ENCODE data around the gene HSPA12B.
A peak's percentile ranks its signal among the peaks of the same experiment; 100 is the strongest.

HSPA12B gene

DNA sequence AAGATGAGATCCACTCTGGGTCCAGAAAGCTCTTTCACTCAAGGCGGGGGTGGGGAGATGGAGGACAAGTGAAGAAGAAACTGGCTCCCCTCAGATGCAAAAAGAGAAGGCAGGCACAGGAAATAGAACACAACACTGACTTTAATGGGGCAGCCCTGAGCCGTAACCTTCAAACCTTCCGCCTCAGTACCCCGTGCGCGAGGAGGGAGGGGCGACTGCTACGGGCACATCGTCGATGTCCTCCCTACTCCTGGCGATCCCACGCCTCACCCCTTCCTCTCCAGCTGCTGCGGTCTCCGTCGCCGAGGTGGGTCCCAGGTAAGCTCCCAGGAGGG, 44.9 kb downstream of the HSPA12B start:
- H3K27me3 ChIP-seq (ENCODE audit: control insufficient read depth, insufficient read depth, low read length), result no peaks in the 10 kb centered on the region
- H3K4me1 ChIP-seq, result peaks cover 11% of the 10 kb centered on the region
- H3K4me3 ChIP-seq (ENCODE audit: low read depth, low read length), result peak overlapping the region; percentile 60
- peak overlapping the region; percentile 86 for H3K4me2 ChIP-seq (ENCODE audit: low read length)
- no peaks in the 10 kb centered on the region for H3K79me2 ChIP-seq
- TF ChIP-seq, protein P1, sequence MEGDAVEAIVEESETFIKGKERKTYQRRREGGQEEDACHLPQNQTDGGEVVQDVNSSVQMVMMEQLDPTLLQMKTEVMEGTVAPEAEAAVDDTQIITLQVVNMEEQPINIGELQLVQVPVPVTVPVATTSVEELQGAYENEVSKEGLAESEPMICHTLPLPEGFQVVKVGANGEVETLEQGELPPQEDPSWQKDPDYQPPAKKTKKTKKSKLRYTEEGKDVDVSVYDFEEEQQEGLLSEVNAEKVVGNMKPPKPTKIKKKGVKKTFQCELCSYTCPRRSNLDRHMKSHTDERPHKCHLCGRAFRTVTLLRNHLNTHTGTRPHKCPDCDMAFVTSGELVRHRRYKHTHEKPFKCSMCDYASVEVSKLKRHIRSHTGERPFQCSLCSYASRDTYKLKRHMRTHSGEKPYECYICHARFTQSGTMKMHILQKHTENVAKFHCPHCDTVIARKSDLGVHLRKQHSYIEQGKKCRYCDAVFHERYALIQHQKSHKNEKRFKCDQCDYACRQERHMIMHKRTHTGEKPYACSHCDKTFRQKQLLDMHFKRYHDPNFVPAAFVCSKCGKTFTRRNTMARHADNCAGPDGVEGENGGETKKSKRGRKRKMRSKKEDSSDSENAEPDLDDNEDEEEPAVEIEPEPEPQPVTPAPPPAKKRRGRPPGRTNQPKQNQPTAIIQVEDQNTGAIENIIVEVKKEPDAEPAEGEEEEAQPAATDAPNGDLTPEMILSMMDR (IDR thresholded peaks at IDR 0.05), result no peak
- no peaks in the 10 kb centered on the region for H3K36me3 ChIP-seq (ENCODE audit: control insufficient read depth, insufficient read depth, low read length)
- peak overlapping the region; percentile 27 for H3K27ac ChIP-seq
- no peaks in the 10 kb centered on the region for H3K9me3 ChIP-seq (ENCODE audit: control insufficient read depth, low read length)
- peak overlapping the region; percentile 99 for H2AFZ ChIP-seq
- H3K9ac ChIP-seq, result no peak overlapping the region

DNA sequence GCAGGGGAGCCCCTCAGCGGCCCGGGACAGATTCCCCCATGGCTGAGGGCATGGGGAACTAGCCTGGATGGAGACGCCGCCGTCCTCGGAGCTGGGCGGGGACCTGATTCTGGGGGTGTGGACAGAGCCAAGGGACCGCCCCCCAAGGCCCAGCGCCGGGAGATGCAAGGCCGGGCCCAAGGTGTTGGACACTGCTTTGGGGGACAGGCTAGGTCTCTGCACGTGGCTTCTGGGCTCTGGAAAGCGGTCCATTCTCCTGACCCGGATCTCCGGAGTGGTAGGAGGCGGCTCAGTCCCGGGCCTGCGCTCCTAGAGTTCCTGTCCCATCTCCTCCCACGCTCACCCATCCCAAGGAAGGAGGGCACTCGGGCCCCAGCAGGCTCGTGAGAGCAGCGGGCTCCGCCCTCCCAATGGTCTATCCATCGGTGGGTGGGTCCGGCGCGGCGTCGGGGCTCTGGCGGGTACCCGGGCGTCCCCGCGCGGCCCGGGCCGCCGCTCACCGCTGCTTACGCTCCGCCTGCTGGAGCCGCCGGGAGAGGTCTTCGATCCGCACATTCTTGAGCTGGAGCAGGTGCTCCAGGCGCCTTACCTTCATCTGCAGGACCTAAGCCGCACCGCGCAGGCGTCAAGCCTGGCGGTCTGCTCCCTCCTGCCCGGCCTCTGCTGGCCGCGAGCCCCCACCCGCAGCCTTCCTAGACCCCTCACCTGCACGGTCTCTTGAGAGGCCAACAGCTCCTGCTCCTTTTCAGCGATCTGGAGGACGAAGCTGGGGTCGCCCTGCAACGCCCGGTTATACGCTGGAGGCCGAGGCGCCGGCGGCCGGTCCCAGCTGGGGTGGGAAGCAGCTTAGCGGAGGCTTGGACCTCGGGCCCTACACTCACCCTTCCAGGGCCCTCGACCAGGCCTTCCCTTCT, 45.5 kb downstream of the HSPA12B start:
- Histone ChIP-seq H3K9ac (no peak overlapping the region), H2AFZ (peak overlapping the region; percentile 99)
- TF ChIP-seq, protein P1 (IDR thresholded peaks at IDR 0.05), result peak; percentile 12

DNA sequence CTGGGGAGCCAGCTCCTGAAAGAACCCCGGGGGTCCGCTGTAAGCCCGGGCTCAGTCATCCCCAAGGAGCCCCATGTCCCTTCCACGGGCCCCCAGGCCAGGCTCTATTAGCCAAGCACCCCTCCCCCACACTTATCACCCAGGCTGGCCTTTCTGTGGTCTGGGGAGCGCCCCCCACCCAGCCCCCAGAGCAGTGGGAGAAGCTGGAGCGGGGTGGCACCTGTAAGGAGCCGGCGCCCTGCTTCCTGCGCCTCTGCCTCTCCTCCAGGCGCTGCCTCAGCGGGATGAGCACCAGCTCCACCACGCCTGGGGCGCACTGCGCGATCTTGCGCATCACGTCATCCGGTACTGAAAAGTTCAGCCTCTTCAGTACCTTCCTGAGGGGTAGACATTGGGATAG, 46.5 kb downstream of the HSPA12B start:
- no peaks in the 10 kb centered on the region for H3K79me2 ChIP-seq
- H3K4me3 ChIP-seq (ENCODE audit: low read depth, low read length), result no peak overlapping the region
- TF ChIP-seq, protein P1 (IDR thresholded peaks at IDR 0.05), result no peak
- no peaks in the 10 kb centered on the region for H3K9me3 ChIP-seq (ENCODE audit: control insufficient read depth, low read length)
- H3K27me3 ChIP-seq (ENCODE audit: control insufficient read depth, insufficient read depth, low read length), result no peaks in the 10 kb centered on the region
- H3K4me2 ChIP-seq (ENCODE audit: low read length), result no peak overlapping the region
- H3K36me3 ChIP-seq (ENCODE audit: control insufficient read depth, insufficient read depth, low read length), result no peaks in the 10 kb centered on the region
- H3K4me1 ChIP-seq, result peaks cover 11% of the 10 kb centered on the region
- H3K27ac ChIP-seq, result no peak overlapping the region
- no peak overlapping the region for H2AFZ ChIP-seq
- no peak overlapping the region for H3K9ac ChIP-seq

More for the DNA sequence above, 45.5 kb downstream of the HSPA12B start:
- peak overlapping the region; percentile 27 for H3K27ac ChIP-seq
- H3K4me2 ChIP-seq (ENCODE audit: low read length), result peak overlapping the region; percentile 86
- H3K9me3 ChIP-seq (ENCODE audit: control insufficient read depth, low read length), result no peaks in the 10 kb centered on the region
- peaks cover 11% of the 10 kb centered on the region for H3K4me1 ChIP-seq
- H3K36me3 ChIP-seq (ENCODE audit: control insufficient read depth, insufficient read depth, low read length), result no peaks in the 10 kb centered on the region
- H3K4me3 ChIP-seq (ENCODE audit: low read depth, low read length), result peak overlapping the region; percentile 60
- H3K79me2 ChIP-seq, result no peaks in the 10 kb centered on the region
- H3K27me3 ChIP-seq (ENCODE audit: control insufficient read depth, insufficient read depth, low read length), result no peaks in the 10 kb centered on the region

DNA sequence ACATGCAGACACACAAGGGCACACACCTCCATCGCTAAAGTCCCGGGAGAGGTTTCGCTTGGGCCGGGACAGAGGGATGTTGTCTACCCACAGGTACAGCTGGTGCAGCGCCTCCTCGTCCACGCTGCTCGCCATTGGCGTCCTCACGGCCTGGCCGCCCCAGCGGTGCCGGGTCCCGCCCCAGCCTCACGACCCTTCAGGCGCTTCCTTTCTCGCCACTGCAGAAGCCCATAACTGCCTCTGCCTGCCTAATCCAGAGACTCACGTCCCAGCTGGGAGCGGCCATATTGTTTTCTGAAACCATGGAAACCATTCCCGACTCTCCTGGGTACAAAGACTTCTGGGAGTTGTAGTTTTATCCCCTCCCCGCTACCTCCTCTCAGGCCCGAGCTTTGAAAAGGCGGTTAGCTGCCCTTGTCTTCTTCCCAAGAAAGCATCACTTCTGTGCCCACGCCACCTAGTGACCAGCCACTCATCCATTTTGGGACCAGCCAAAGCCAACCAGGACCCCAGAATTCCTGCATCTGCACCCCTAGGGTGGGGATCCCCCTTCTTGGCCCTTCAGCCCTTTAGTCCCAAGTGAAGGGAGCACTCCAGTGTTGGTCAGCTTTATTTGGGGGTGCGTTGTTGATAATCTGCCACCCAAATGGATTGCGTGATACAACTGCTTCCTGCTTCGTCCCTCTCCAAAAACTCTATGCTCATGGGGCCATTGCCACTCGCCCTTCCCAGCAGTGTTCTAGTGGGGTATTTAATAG, 48.8 kb downstream of the HSPA12B start, which contains the start of gene SPEF1:
Gene SPEF1 (minus strand): TSS at position 296 of the 758 bp plus-strand sequence. CDS start 161 bp downstream, at position 135.
- H3K4me2 ChIP-seq (ENCODE audit: low read length), result peak within 1 kb of the TSS; percentile 64
- TF ChIP-seq, protein P1 (IDR thresholded peaks at IDR 0.05), result peak; percentile 63
- no peak within 1 kb of the TSS for H3K27ac ChIP-seq
- H3K79me2 ChIP-seq, result no peaks in the 10 kb centered on the region
- H3K9ac ChIP-seq, result no peak within 1 kb of the TSS
- peak within 1 kb of the TSS; percentile 85 for H2AFZ ChIP-seq
- H3K27me3 ChIP-seq (ENCODE audit: control insufficient read depth, insufficient read depth, low read length), result no peaks in the 10 kb centered on the region
- no peaks in the 10 kb centered on the region for H3K36me3 ChIP-seq (ENCODE audit: control insufficient read depth, insufficient read depth, low read length)
- H3K9me3 ChIP-seq (ENCODE audit: control insufficient read depth, low read length), result no peaks in the 10 kb centered on the region
- H3K4me1 ChIP-seq, result peaks cover 25% of the 10 kb centered on the region
- peak within 1 kb of the TSS; percentile 42 for H3K4me3 ChIP-seq (ENCODE audit: low read depth, low read length)
